Umbilical cord (tissue), 2 donors: ENCODE results near the gene LHX3. TPM values are rescaled to one million over a fixed set of nuclear protein-coding genes. Genes with fewer than 3 reads are reported as not detected.

ENCODE experiments used
- DNase-seq: peaks from one replicate; pipeline ENCODE4 v3.0.0-alpha.2; 2015; ENCODE audit warnings: low spot score
- total RNA-seq: library from RNA; depleted of rRNA; stranded (reverse); fragments of >200 nt; gene quantifications from one replicate; pipeline ENCODE4 v1.2.3, GENCODE V29; 2014; ENCODE audit warnings: low replicate concordance; ENCODE audit not compliant: insufficient read depth

LHX3 gene
- total RNA-seq, 1 donor from 2014 or later: 0.24 TPM

DNA sequence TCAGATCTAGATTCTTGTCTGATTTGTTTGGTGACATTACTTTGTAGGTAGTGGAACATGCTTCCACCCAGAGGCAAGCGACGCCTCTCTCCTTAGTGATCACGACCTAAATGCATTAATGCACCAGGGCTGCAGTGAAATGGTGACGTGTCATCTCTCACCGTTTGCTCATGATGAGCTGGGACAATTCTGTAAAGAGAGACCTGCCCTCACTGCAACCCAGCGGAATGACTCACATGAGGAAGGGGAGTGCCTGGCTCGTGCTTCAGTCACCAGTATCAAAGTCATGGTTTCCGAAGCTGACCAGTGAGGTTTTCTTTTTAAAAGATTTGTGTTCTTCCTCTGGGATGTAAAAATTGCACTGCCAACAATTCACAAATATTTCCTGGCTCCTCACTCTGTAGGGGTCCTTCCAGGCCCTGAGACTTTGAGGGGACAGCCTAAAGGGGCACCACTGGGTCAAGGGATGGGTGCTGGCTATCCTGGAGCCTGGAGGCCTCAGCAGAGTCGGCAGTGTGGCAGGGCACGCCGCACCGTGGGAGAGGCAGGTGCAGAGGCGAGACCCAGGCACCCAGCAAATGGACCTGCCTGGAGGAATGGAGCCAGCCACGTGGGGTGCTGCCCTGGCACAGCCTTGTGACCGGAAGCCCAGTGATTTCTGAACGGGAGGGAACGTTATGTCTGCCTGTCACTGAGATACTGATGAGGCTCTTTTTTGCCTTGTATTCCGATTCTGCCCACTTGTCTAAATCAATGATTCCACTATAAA, 23.4 kb upstream of the LHX3 start:
- DNase-seq: no peak

DNA sequence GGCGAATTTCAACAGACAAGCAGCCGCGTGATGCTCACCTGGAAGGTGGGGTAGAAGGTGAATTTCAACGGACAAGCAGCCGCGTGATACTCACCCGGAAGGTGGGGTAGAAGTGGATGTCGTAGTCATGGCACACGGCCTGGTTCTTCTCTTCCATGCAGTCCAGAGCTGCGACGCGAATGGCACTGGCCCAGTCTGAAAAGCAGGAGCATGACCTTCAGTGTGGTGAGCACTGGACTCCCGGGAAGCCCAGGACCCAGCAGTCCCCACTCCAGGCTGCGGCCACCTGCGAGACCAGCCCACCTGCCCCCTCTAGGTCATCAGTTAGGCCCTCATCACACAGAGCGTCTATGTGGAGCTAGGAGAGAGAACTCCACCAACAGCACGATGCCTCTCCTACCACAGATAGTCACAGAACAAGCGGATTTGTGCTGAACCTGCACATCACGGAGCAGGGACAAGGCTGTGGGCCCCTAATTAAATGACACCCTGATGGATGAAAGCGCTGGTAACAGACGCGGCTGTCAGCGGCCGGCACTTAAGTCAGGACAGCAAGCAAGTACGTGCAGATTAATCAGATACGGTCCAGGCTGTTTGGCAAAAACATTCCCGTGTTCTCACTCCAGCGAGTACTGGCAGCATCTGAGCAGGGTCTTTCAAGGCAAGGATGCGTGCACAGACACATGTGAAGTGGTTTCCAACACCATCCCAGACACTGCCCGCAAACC, 21.9 kb upstream of the LHX3 start:
- no peak for DNase-seq

DNA sequence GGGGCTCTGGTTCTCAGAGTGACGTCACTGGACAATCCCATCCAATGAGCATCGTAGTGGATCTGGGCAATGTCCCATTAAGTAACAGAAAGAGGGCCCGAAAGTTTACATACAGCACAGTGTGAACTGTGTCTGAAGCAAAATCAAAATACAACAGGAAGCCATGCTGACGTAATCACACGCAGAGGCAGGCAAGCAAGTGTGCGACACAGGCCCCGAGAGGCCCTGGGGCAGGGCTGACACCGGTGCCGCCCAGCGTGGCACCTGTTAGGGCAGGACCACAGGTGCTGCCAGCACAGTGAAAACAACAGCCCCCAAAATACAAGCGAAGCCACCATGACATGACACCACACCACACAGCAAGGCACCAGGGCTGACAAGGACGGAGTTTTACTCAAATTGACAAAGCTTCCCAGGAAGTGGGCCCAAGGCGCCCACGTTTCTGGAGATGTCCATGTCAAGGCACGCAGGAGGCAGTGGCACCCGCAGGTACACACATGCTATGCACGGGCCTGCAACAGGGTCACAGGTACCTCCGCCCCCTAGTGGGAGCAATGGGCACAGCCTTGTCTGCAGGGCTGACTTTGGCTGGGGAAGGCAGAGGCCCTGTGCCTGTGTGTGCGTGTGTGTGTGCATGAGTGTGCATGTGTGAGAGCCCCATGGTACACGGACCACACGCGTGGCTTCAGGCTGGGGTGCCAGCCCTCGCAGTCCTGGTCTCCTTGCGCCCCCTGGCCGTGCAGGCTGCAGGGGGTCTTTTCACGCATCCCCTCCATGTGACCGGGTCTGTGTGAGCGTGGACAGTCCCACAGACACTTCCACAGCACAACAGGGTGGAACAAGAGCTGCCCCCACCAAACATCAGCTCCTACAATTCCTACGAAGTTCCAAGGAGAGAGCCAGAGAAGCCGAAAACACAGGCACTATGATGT, 21.1 kb upstream of the LHX3 start:
- no peak for DNase-seq

DNA sequence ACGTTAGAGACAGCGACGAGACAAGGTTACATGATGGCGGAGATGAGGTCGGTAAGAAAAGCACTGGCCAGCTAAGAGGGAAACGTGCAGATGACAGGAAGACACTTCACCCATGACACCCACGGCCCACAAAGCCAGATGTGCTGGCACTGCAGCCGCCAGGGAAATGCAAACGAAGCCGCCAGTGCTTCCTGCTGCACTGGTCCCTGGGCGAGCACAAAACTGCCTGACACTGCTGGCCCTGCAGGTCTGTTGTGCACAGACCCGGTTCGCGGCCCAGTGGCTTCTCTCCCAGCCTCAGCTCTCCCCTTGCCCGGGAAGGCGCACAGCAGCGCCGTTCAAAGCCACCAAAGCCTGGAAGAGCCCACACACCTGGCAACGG, 20.4 kb upstream of the LHX3 start:
- DNase-seq: no peak

DNA sequence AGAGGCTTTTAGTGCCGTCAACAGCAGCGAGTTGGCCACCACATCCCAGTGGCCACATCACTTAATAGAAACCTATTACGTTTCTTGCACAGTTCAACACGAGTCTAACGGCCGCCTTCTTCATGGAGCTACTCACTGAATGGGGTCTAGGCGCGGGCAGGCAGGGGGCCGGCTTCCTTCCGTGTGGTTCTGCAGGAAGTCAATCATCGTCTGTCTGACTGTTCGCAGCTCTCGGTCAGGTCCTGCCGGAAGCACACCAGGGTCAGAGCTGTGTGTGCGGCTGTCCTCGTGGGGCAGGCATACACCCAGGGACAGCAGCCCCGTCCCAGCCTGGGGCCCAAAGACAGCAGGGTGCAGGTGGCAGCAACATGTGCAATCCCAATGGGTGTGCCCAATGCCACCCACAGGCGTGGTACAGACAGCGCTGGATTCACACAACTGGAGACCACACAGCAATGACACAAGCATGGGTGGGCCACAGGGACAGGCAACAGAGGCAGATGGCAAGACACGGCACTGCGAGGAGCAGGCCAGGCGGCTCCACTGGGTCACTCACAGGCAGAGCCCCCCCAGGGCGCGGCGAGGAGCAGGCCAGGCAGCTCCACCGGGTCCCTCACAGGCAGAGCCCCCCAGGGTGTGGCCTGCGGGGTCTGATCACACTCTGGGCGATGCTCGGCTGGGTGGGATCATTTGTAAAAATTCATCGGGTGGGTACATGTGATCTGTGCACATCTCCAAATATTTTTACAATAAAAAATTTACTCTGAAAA, 19.1 kb upstream of the LHX3 start:
- no peak for DNase-seq

DNA sequence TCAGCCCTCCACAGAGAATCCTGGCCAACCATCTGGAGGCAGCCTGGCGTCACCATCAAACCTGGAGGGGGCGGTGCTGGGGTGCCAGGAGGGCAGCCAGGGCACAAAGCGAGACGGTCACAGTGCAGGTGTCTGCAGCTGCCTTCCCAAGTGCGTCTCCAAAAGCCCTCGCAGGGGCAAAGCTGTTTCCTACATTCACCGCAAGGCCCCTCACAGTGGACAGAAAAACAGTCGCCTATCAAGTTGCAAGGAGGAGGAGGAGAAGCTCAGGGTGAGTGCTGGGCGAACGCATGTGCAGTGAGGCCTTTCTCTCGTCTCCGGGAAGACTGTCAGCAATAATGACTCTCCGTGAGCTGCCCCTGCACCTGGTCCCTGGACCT, 18.0 kb upstream of the LHX3 start:
- DNase-seq: no peak

DNA sequence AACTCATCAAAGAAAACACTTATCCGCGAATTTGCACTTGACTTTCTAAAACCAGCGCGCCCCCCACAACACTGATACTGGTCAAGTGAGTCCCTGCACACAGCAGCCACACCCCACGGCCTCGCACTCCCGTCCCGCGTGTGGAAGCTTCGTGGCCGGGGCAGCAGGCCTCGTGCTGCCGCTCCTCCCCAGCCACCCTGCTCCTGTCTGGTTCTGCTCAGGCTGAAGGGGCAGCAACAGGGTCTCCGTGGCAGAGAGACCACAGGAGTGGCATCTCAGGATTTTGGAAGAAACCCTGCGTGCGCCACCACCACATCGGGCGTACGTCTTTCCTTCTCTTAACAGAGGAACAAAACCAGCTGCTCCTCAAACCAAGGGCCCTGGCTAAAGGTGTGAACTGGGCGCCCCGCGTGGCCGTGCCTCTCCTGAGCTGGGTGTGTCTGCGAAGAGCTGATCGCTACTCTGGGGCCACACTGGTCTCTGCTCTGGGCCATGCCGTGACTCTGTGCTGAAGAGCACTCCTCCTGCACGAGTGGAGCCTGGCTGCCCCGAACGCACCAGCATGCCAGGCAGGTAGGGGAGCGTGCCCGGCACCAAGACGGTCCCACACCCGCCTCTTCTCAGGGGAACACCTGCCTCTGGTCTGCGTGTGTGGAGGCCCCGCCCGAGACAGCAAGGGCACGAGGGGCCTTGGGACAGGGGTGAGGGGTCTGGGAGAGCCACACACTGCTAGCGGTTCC, 17.4 kb upstream of the LHX3 start:
- no peak for DNase-seq

DNA sequence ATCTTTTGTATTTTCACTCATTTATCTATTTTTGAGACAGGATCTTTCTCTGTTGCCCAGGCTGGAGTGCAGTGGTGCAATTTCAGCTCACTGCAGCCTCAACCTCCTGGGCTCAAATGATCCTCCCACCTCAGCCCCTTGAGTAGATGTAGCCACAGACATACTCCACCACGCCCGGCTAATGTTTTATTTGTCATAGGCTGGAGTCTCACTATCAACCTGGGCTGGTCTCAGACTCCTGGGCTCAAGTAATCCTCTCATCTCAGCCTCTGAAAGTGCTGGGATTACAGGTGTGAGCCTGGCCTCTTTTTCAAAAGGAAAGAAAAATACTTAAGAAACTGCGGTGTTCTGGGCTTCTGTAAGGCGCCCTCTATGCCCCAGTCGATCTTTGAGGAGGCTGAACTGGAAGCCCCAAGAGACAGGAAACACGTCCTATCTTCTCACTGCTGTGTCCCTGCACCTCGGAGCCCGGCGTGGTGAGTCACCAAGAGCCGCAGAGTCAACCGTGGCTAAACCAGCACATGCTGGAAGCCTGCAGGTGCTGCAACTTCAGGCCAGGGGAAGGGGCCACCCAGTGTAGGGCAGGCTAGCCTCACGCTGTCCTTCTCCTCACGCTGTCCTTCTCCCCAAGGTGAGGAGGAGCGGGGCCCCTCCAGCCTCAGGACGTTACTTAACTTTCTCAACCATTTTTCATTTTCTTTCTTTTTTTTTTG, 15.2 kb upstream of the LHX3 start:
- DNase-seq: no peak

DNA sequence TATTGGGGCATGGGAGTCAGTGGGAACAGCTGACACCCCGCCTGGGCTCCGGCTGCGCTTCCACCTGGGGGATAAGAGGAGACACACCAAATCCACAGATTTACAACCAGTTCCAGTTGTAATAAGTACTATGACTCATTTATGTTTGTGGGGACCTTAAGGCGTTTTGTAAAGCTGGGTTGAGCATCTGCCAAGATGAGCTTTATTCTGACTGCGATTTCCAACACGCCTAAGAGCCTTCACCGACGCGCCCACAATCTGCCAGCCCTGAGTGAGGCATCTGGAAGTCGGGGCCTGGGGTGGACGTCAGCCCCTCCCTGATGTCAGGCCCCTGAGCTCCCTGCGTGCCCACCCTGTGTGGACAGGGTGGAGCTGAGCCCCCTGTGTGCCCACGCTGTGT, 14.3 kb upstream of the LHX3 start:
- peak; percentile 94 for DNase-seq

DNA sequence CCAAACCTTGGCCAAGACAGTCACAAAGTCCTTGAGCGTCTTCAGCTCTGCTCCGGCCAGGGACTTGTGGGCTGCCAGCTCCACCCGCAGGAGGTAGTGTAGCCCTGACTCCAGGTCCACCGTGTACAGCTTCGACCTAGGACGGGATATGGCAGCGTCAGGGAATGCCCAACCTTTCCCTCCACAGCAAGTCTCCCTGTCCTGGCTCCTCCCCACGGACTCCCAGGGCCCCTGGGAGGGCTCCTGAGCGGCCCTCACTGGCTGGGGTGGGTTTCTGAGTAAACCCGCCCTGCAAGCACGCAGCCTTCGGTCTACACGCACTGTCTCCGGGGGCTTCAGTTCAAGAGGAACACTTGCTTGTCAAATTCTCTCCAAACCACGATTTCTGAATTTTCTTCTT, 13.7 kb upstream of the LHX3 start:
- no peak for DNase-seq

DNA sequence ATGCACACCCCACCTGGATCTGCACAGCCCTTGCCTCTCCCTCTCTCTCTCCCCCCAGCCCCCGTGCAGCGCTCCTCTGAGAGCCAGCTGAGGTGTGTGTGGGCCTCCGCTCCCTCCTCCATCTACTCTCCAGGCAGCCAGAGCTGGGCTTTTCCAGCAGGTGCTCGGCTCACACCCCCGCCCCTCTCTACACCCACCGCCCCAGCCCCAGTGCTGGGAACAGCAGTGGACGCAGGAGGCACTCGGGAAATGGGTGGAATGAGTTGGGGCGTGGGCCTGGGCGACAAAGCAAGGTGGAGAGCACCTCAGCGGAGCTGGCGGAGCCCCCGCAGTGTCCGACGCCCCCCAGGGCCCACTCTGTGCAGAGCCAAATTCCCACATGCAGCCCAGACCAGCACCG, 13.3 kb upstream of the LHX3 start:
- DNase-seq: no peak

DNA sequence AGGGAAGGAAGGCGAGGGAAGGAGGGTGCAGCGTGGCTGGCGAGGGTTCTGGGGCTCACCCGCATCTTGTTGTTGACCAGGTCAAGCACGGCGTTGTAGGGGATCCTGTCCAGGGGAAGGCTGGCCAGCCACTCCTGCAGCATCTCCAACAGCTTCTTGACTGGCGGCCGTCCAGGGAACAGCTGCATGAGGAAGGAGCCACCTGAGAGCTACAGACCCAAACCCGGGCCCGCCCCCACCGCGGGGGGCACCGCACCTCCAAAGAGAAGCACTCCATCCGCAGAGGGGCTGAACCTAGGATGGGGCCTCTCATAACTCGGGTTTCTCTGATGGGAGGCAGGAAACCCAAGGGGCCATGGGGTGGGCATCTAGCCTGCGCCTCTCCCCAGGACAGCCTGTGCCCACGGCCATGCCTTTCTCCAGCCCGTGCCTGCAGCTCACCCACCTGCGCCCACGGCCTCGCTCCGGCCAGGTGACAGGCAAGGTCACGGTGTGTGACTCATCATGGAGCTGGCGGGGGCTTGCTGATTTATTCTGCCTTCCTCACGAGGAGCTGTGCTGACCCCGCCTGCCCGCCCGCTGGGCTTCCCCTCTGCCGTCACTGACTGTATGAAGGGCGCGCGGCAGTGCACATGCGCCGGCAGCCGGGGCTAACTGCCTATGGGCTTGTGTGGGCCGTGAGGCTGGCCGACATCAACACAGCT, 11.8 kb upstream of the LHX3 start:
- no peak for DNase-seq

DNA sequence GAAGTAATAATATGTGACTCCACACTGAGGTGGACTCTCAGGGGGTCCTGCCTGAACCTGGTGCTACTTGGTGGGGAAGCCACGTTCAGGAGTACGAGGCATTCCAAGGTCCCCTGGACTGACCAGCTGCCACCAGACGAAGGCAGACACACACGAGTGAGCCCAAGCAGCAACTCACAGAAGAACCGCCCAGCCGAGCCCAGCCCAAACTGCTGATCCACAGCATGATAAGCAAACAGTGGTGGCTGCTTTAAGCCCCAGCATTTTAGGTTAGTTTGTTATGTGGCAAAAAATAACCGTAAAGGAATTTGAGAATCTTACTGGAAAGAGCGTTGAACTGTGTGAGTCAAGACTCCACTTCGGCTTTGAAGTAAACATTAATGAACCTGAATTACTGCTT, 8.8 kb upstream of the LHX3 start:
- DNase-seq: no peak

DNA sequence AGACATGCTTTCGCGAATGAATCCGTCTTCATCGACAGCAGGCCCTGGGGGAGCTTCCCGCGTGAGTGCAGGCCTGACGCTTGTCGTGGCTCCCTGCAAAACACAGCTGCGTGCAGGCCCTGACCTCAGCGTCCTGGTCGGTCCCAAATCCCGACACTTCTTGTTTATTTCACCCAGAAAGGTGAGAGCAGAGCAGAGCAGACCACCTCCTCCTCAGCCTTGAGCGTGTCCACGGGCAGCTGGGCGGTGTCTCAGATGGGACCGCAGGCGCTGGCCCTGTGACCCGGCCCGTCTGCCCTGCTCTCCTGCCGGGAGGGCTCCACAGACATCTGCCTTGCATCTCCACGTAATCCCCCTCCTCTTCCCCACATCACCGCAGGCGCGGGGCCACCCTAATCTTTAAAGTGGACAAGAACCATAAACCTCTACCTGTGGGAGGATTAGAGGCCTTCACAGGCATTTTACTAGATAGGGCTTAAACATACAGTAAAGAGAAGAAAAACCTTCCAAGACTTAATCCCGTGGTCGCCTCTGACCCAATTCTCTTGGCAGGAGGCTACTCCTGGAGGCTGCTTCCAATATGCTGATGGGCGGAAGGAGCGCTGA, 7.5 kb upstream of the LHX3 start:
- DNase-seq: no peak

DNA sequence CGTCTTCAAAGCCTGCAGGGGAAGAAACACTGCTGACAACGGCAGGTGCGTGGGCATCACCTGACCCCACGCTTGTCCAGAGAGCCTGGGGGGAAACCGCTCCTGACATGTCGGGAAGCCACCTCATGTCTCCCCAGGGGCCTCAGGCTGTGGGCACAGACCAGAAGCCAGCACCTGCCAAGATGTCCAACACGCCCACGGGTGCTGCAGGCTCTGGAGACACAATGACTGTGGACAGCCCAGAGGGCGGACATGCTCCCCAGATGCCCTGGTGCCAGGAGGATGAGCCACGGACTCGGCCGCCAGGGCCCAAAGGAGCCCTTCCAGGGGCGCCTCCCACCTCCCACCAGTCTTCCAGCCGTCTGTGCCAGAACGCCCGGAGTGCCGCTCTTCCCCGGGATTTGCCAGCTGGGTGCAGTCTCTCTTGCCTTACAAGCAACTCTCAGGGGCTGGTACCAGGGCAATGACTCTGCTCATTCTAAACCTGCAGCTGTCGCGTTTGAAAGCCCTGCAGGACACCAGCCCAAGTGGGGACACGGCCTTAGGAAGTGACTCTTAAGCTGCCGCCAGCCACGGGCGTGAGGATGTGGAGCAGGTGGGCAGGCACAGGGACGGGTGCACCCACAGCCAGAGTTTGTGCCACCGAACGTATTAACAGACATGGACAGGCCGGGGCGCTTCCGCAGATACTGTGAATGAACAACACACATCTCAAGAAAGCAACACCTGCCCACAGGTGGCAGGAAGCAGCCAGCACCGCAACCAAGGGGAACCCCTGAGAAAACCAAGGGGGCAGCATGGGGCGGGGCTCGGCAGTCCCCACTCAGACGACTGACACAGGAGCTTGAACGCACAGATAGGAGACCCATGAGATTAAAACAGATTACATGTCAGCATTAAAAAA, 6.8 kb upstream of the LHX3 start:
- no peak for DNase-seq

DNA sequence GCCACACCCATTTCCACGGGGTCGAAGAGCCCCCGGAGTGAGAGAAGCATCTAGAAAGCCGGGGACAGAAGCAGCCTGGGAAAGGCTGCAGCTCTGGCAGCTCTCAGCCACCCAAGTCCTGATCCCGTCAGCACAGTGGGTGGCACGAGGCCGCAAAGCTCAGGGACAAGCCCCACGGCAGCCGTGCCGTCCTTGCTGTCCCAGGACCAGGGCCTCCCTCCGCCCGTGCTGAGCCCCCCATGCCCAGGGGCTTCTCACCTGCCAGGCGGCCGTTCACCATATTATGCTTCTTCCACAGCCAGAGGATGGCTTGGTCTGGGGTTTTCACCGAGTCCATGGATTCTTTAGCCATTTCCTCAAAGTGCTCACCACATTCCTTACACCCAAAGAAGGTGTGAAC, 6.1 kb upstream of the LHX3 start:
- DNase-seq: no peak

DNA sequence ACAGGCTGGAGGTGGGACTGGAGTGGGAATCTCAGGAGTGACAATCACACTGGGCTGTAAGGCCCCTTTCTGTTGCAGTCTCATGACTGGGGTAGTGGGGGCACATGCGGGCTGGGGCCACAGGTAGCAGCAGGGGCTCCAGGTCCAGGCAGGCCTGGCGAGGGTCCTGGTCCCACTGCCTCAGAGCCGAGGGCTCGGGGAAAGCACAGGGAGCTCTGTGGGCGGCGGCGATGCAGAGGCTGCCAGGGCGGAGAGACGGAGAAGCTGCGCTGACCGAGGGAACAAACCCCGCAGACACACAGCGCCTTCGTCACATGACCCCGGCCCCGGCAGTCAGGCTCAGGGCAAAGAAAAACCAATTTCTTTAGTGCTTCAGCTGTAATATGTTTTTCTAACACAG, 5.3 kb upstream of the LHX3 start:
- no peak for DNase-seq

DNA sequence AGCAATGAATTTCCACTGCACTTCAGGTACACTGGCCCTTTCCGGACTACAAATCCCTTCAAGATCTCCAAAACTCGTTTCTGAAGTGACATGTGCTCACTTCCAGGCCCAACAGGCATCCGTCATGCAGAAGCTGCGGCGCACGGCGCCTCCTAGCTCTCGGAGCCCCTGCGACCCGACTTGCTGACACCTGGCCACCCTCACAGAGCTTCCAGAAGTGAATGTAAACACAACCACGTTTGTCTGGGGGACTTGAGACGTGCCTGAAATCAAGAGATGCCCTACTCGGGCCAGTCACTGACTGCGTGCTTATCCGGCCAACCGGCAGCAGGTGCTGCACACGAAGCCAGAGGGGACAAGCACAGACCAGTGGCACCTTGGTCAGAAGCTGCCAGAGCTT, 4.9 kb upstream of the LHX3 start:
- no peak for DNase-seq
